SK-N-SH treated with all-trans-retinoic acid at 6 μM for 48 hours (cell line): ENCODE data around the gene ZKSCAN5.

Source experiments
- CREB5 ChIP-seq: fragments of 250-450 bp; sonication (Bioruptor Pico); IDR thresholded peaks from 2 replicates; pipeline ENCODE4 v1.5.1; 2020; ENCODE audit warnings: low read depth, mild to moderate bottlenecking, moderate library complexity
- CSDC2 ChIP-seq: fragments of 250-450 bp; sonication (Bioruptor Pico); IDR thresholded peaks from 2 replicates; pipeline ENCODE4 v1.5.0; 2020; ENCODE audit warnings: mild to moderate bottlenecking, moderate library complexity
- GLIS3 ChIP-seq: fragments of 250-450 bp; sonication (Bioruptor Pico); IDR thresholded peaks from 2 replicates; pipeline ENCODE4 v1.5.0; 2020; ENCODE audit warnings: mild to moderate bottlenecking, moderate library complexity
- PATZ1 ChIP-seq: fragments of 250-450 bp; sonication (Bioruptor Pico); IDR thresholded peaks from 2 replicates; pipeline ENCODE4 v1.8.0; 2020; ENCODE audit warnings: mild to moderate bottlenecking, moderate library complexity, borderline replicate concordance
- PPARA ChIP-seq: fragments of 250-450 bp; sonication (Bioruptor Pico); IDR thresholded peaks from 2 replicates; pipeline ENCODE4 v1.5.0; 2020; ENCODE audit warnings: mild to moderate bottlenecking, borderline replicate concordance
- RARB ChIP-seq: fragments of 250-450 bp; sonication (Bioruptor Pico); IDR thresholded peaks from 2 replicates; pipeline ENCODE4 v1.8.0; 2021; ENCODE audit warnings: mild to moderate bottlenecking, moderate library complexity
- ZFP3 ChIP-seq: fragments of 250-450 bp; sonication (Bioruptor Pico); IDR thresholded peaks from 2 replicates; pipeline ENCODE4 v1.5.0; 2020; ENCODE audit warnings: mild to moderate bottlenecking, moderate library complexity
- ZNF565 ChIP-seq: fragments of 450-650 bp; formaldehyde crosslinking; conservative IDR thresholded peaks from 2 replicates; pipeline ENCODE4 v1.5.0; 2020; ENCODE audit warnings: low read depth, mild to moderate bottlenecking, moderate library complexity
- ZNF70 ChIP-seq: fragments of 450-650 bp; formaldehyde crosslinking; IDR thresholded peaks from 2 replicates; pipeline ENCODE4 v1.5.0; 2020; ENCODE audit warnings: mild to moderate bottlenecking, moderate library complexity

GRCh38 chr7:99493823-99494222 lies 10.6 kb upstream of the ZKSCAN5 start:
- no peak for TF ChIP-seq CSDC2 (CRISPR knock-in tag)
- no peak for TF ChIP-seq PATZ1 (CRISPR knock-in tag)
- TF ChIP-seq CREB5 (CRISPR knock-in tag) = no peak
- no peak for TF ChIP-seq RARB
- no peak for TF ChIP-seq ZNF70 (CRISPR knock-in tag)
- no peak for TF ChIP-seq PPARA
- TF ChIP-seq ZFP3 = no peak
- no peak for TF ChIP-seq ZNF565
- TF ChIP-seq GLIS3 (CRISPR knock-in tag) = no peak
